ENCODE measurements around the gene TRPC3.

DNA sequence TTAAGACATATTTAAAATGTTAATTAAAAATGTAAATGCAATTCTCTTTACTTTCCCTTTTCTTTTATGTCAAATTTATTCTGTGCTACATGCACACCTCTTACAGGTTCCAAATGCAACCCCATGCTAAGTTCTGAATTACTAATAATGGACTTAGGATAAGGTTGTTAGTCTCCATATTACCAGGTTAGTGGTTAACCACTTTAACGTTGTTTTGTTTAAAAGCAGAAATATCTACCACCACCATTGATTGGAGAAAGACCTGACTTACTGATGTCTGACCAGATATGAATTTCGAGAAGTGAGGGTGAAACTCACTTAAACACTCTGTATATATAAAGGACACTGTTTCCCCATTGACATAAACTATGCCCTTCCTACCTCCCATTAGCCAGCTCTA lies 6.9 kb upstream of the TRPC3 start:
- TF ChIP-seq, protein P1, sequence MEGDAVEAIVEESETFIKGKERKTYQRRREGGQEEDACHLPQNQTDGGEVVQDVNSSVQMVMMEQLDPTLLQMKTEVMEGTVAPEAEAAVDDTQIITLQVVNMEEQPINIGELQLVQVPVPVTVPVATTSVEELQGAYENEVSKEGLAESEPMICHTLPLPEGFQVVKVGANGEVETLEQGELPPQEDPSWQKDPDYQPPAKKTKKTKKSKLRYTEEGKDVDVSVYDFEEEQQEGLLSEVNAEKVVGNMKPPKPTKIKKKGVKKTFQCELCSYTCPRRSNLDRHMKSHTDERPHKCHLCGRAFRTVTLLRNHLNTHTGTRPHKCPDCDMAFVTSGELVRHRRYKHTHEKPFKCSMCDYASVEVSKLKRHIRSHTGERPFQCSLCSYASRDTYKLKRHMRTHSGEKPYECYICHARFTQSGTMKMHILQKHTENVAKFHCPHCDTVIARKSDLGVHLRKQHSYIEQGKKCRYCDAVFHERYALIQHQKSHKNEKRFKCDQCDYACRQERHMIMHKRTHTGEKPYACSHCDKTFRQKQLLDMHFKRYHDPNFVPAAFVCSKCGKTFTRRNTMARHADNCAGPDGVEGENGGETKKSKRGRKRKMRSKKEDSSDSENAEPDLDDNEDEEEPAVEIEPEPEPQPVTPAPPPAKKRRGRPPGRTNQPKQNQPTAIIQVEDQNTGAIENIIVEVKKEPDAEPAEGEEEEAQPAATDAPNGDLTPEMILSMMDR (IDR thresholded peaks at IDR 0.05; ENCODE audit: insufficient read depth, low read length, poor library complexity, severe bottlenecking): no peak
- TF ChIP-seq EZH2phosphoT487 (conservative IDR thresholded peaks at IDR 0.05; ENCODE audit: low read length): no peak

Data from SU-DHL-6 (cell line).